ENCODE results near the gene BBS12. TPM values are rescaled to one million over a fixed set of nuclear protein-coding genes. Genes with fewer than 3 reads are reported as not detected.

Gene BBS12
- total and polyA plus RNA-seq, 4 donors, result 0.53 to 2.1 (median 0.80) TPM

- no peak for DNase-seq (ENCODE audit: low spot score)
- 92% methylated on average over 1 of the region's 1 CpG for WGBS
Observed at GRCh38 chr4:122733787-122734120, 1.2 kb downstream of the BBS12 start.

GRCh38 chr4:122739174-122739573 is 6.7 kb downstream of the BBS12 start:
- no peak overlapping the region for H3K27ac ChIP-seq (ENCODE audit: low read depth in 1 of 2, low read length in 2 of 2)
- no peaks in the 10 kb centered on the region for H3K27me3 ChIP-seq (ENCODE audit: control insufficient read depth in 4 of 4, insufficient read depth in 4 of 4, low read length in 3 of 4)
- DNase-seq (ENCODE audit: low spot score), result no peak
- H3K36me3 ChIP-seq (ENCODE audit: control insufficient read depth in 4 of 4, insufficient read depth in 3 of 4, low read depth in 1 of 4, low read length in 3 of 4), result peaks cover 0 to 3% (median 0%) of the 10 kb centered on the region in 4 donors
- H3K9me3 ChIP-seq (ENCODE audit: control insufficient read depth in 4 of 4, low read length in 3 of 4), result no peaks in the 10 kb centered on the region
- H3K4me3 ChIP-seq (ENCODE audit: low read depth in 1 of 3, low read length in 3 of 3), result no peak overlapping the region
- H3K9ac ChIP-seq (ENCODE audit: low read depth in 1 of 2, low read length in 2 of 2), result no peak overlapping the region
- peaks cover 0 to 2% (median 0%) of the 10 kb centered on the region in 4 donors for H3K4me1 ChIP-seq (ENCODE audit: control insufficient read depth in 4 of 4, insufficient read depth in 4 of 4, low read length in 3 of 4)
- TF ChIP-seq TAF1 (conservative IDR thresholded peaks at IDR 0.05) (no peak), ATF3 (IDR thresholded peaks at IDR 0.05) (no peak), HNF4G (IDR thresholded peaks at IDR 0.05) (no peak), REST (IDR thresholded peaks at IDR 0.05) (no peak), MAX (IDR thresholded peaks at IDR 0.05) (no peak), SP1 (IDR thresholded peaks at IDR 0.05) (no peak), HNF4A (conservative IDR thresholded peaks at IDR 0.05) (no peak), EGR1 (IDR thresholded peaks at IDR 0.05; ENCODE audit: low read depth in 2 of 2) (no peak)

More at GRCh38 chr4:122733787-122734120, 1.2 kb downstream of the BBS12 start:
- Histone ChIP-seq H3K27ac (ENCODE audit: low read depth in 1 of 2, low read length in 2 of 2) (no peak overlapping the region), H3K9me3 (ENCODE audit: control insufficient read depth in 4 of 4, low read length in 3 of 4) (no peaks in the 10 kb centered on the region), H3K36me3 (ENCODE audit: control insufficient read depth in 4 of 4, insufficient read depth in 3 of 4, low read depth in 1 of 4, low read length in 3 of 4) (no peaks in the 10 kb centered on the region), H3K9ac (ENCODE audit: low read depth in 1 of 2, low read length in 2 of 2) (no peak overlapping the region), H3K4me3 (ENCODE audit: low read depth in 1 of 3, low read length in 3 of 3) (no peak overlapping the region), H3K27me3 (ENCODE audit: control insufficient read depth in 4 of 4, insufficient read depth in 4 of 4, low read length in 3 of 4) (no peaks in the 10 kb centered on the region), H3K4me1 (ENCODE audit: control insufficient read depth in 4 of 4, insufficient read depth in 4 of 4, low read length in 3 of 4) (peaks cover 2 to 15% (median 4%) of the 10 kb centered on the region in 4 donors)
- TF ChIP-seq YY1 (IDR thresholded peaks at IDR 0.05) (no peak), EGR1 (IDR thresholded peaks at IDR 0.05; ENCODE audit: low read depth in 2 of 2) (no peak), NR2F2 (IDR thresholded peaks at IDR 0.05) (no peak), TAF1 (conservative IDR thresholded peaks at IDR 0.05) (no peak), RXRA (IDR thresholded peaks at IDR 0.05) (no peak), SP1 (IDR thresholded peaks at IDR 0.05) (no peak), MAX (IDR thresholded peaks at IDR 0.05) (no peak), GABPA (IDR thresholded peaks at IDR 0.05 in 1 of 2, conservative IDR thresholded peaks at IDR 0.05 in 1 of 2) (no peak), REST (IDR thresholded peaks at IDR 0.05) (no peak), JUND (IDR thresholded peaks at IDR 0.05) (no peak), HNF4A (conservative IDR thresholded peaks at IDR 0.05) (no peak), FOXA1 (IDR thresholded peaks at IDR 0.05) (no peak), FOXA2 (IDR thresholded peaks at IDR 0.05) (no peak), CTCF (IDR thresholded peaks at IDR 0.05; ENCODE audit: low read depth, low read length, missing input control) (no peak), ATF3 (IDR thresholded peaks at IDR 0.05) (no peak), HNF4G (IDR thresholded peaks at IDR 0.05) (no peak)
